Measurements from ENCODE around the gene PNMA6E.

Gene PNMA6E

GRCh38 chrX:153382563-153383482 is 18.3 kb downstream of the PNMA6E start:
- no peak for DNase-seq

DNA sequence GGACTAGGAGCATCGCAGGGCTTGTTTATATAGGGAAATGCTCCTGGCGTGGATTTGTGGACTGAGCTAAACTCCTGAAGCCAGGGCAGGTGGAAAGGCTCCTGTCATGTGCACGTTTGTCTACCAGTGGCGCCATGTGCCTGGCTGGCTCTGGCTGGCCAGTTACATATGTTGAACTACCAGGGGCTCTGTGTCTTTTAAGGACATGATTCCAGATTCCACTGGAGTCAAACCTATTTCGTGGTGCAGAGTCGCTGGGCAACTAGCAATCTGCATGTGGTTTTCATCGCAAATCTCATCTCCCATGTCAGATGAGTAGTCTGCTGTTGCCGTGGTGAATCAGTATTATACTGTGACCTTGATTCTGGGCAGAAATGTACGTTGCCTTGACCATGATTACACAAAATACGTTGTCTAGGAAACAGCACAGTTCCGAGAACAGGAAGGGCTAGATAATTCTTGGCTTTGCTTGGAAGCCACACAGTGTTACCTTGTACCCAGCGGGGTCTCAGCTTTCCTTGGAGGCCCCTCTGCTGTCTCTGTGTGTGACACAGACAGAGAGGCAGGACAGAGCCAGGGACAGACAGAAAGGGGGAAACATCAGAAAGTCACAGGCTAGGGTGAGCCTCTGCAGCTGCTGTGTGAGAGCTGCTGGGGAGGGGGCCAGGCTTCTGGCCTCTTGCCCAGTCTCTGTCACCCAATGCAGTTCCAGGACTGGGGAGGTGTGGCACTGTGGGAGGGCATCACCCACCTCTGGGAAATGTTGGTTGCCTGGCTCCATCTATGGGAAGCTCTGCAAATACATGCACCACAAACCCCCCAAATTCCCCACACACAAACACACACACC is 19.2 kb downstream of the PNMA6E start:
- DNase-seq = peak; percentile 52 to 70

DNA sequence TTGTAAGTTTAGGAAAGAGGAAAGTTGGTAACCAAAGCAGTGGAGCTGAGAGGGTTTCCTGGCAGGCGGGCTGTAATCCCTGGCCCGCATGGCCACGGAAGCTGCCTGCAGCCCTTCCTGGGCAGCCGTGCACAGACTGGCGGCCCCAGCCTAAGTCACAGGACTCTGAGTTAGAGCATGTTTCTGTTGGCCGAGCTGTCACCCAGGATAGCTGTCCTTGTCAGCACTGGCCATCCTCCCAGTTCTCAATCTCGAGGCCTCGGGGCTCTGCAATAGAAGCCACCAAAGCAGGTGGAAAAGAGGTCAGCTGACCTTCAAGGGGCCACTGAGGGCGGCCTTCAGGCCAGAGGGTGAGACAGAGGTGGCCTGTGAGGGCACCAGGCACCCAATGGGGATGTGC is 20.5 kb downstream of the PNMA6E start:
- DNase-seq = no peak

DNA sequence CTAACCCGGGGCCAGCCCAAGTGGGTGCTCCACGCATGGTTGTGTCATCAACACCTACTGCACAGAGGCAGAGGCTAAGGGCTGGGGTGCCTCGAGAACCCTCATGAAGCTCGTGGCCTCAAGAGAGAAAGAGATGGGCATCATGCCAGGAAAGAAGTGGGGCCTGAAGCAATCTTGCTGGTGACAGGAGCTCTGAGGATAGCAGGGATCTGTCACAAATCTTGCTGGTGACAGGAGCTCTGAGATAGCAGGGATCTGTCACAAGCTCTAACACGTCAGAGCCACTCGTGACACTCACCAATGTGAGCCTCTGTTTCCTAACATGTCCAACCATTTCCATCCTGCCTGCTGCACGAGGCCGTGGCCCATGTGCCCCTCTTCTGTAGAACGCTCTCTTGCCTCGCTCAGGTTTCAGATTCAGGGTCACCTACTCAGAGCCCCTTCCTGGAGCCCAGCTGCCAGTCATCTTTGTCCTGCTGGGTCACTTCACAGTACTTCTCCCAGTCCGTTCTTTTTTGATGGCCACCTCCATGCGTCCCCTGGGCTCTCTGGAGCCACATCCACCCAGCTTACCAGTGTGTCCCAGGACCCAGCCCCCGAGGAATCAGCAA is 21.1 kb downstream of the PNMA6E start:
- DNase-seq = no peak

GRCh38 chrX:153379508-153379907 is 21.6 kb downstream of the PNMA6E start:
- DNase-seq = no peak

GRCh38 chrX:153378607-153379006 is 22.5 kb downstream of the PNMA6E start:
- no peak for DNase-seq

DNA sequence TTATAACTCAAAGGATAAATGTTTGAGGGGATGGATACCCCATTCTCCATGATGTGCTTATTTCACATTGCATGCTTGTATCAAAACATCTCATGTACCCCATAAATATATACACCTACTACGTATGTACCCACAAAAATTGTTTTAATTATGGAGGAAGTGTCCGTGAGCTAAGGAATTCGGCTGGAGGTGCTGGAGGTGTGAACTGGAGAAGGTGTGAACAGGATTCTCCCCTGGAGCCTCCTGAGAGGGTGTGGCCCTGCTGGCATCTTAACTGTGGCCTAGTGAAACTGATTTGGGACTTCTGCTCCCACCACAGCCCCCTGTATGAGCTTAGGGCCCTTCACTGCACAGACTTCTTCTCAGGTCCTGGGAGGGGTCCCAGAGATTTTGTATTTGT is 23.4 kb downstream of the PNMA6E start:
- DNase-seq = no peak

GRCh38 chrX:153375571-153375970 is 25.6 kb downstream of the PNMA6E start:
- no peak for DNase-seq

DNA sequence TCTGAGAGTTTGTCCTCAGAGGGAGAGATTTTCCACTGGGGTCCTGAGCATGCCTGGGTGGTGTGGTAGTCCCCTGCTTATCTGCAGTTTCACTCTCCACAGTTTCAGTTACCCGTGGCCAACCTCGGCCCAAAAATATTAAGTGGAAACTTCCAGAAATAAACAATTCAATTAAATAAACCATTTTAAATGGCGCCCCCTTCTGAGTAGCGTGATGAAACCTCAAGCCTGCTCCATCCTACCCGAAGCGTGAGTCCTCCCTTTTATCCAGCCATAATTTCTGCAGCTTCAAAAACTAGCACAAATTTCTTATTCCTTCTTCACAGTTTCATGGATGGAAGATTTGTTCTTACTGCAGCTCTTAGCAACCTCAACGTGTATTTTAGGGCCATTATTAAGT is 26.7 kb downstream of the PNMA6E start:
- no peak for DNase-seq

- no peak for DNase-seq
Measured at GRCh38 chrX:153372949-153373348, 28.2 kb downstream of the PNMA6E start.

DNA sequence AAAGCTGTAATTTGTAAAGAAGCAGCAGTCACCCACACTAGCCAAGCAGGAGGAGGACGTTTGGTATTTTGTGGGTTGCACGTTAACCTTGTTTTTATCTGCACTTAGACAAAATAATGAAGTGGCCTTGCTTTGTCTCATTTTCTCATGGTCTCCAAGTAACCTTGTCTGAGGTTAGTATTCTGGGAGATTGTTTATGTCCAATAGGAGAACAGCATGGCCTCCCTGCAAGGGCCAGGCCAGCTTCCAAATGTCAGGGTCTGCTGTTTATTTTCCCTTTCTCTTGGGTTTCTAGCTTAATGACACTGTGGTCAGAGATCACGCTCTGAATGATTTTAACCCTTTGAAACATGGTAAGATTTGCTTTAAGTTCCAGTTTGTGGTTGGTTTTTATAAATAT is 29.9 kb downstream of the PNMA6E start:
- no peak for DNase-seq

DNA sequence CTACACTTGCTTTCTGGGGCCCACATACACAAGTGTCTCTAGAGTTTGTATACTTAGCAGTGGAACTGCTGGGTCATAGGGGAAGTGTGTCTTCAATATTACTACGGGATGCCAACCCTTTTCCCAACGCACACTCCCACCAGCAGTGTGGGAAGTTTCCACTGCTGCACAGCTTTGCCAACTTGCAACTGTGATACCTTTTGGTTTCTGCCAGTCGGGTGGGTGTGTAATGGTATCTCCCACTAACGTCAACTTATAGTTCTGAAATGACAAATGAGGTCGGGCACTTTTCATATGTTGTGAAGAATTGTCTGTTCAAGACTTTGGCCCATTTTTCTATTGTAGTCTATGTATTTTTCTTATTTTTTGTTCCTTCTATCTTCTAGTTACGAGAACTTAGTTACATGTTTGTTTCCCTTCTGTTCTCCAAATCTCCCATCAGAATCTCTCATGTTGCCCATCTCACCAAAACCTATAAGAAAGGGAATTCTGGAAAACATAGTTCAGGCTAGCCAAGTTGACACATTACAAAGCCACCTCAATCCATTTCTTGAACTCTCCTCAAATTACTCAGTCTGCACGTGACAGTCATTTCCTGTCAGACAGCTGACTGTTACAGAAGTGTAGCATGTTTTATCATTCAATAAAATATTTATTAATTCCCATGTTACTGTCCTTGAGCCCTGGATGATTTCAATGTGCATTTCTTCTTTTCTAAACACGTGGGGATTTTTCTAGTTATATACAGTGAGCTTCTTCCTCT is 30.7 kb downstream of the PNMA6E start:
- DNase-seq = no peak

DNA sequence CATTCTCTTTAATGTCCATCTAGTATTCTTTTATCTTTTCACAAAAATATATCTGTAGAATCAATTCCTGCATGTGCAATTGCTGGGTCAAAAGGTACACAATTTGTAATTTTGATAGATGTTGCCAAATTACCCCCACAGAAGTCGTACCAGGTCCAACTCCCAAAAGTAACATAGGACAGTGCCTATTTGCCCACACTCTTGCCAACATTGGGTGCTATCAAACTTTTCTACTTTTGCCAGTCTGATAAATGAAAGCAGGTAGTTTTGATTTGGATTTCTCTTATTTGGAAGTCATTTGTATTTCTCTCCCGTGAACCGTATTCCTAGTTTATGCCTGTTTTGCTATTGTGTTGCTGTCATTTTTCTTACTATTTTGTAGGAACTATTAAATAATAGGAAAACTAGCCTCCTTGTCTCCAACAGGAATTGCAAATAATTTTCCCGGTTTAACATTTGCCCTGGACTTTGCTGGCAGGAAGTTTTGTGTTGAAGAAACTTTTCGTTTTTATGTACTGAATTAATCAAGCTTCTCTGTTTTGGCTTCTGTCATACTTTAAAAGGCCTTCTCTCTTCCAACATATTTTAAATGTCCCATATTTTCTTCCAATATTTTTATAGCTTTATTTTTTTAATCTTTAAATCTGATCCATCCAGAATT is 34.1 kb downstream of the PNMA6E start:
- DNase-seq = no peak

DNA sequence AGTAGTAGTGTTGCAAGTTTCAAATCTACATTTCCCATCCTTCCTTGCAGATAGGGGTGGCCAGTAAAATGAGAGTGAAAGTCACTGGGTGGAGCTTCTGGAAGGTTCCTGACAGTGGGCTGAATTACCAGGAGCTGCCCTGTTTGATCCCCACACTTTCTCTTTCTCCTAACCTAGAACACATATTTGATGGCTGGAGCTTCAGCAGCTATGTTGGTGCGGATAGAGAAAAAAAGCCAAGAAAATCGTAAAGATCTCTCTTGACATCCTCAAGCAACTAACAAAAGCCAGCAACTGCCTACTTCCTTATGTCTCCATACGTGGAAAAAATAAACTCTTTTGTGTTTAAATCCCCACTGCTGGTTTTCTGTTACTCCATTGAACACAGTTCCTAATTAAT is 35.0 kb downstream of the PNMA6E start:
- DNase-seq = no peak

GRCh38 chrX:153365670-153366069 is 35.5 kb downstream of the PNMA6E start:
- DNase-seq = no peak

GRCh38 chrX:153361781-153362397 is 39.3 kb downstream of the PNMA6E start:
- DNase-seq = no peak

DNA sequence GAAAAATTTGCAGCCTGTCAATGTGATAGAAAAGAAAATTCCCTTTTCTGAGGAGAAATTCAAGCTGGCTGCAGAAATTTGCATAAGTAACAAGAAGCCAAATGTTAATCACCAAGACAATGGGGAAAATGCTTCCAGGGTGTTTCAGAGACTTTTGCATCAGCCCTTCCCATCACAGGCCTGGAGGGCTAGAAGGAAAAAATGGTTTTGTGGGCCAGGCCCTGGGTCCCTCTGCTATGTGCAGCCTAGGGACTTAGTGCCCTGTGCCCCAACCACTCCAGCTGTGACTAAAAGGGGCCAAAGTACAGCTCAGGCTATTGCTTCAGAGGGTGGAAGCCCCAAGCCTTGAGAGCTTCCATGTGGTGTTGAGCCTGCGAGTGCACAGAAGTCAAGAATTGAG is 43.3 kb downstream of the PNMA6E start:
- DNase-seq = no peak

- no peak for DNase-seq
Measured at GRCh38 chrX:153353416-153353815, 47.7 kb downstream of the PNMA6E start.

GRCh38 chrX:153352858-153353257 is 48.3 kb downstream of the PNMA6E start:
- DNase-seq = no peak

- no peak for DNase-seq
Measured at GRCh38 chrX:153351981-153352380, 49.2 kb downstream of the PNMA6E start.

DNA sequence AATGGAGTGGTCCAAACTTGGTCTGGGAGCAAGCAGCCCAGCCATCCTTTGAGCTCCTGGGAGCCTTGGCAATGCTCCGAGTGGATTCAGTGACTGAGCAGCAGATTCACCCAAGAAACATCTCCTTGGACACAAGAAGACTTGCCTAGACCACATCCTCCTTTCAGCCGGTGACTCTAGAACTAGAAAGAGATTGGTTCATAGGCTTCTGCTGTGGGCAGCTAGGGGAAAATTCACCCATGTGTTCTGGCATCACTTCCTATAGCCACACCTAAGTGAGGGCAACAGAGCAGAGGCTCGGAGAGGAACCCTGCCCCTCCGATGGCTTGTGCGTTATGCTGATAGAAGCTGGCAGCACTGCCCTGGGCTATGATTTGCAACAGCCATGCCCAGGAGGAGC is 51.2 kb downstream of the PNMA6E start:
- DNase-seq = no peak

- DNase-seq = no peak
Measured at GRCh38 chrX:153348421-153348820, 52.7 kb downstream of the PNMA6E start.
